Astrocyte (in vitro differentiated cells and primary cell): ENCODE results near the gene CYP1B1. TPM values are rescaled to one million over a fixed set of nuclear protein-coding genes. Genes with fewer than 3 reads are reported as not detected.

Experiments used
- DNase-seq: peaks from one replicate; pipeline ENCODE4 v3.0.0-alpha.2; 2010; ENCODE audit warnings: low read depth
- FAIRE-seq: peaks from 2 replicates; lab custom pipeline; 2011; peaks lifted over from hg19 to GRCh38; lab: Jason Lieb, UNC
- H2AFZ ChIP-seq: 2 replicates; pipeline ENCODE4 v1.6.0; 2012; ENCODE audit warnings: low read depth, low read length, inconsistent platforms
- H3K27ac ChIP-seq: 2 replicates; pipeline ENCODE4 v1.5.1; 2011; ENCODE audit warnings: low read depth, low read length, inconsistent platforms
- H3K27me3 ChIP-seq: 2 replicates; pipeline ENCODE4 v1.6.0; 2011; ENCODE audit warnings: low read length, inconsistent platforms; ENCODE audit not compliant: insufficient read depth
- H3K36me3 ChIP-seq: 2 replicates; pipeline ENCODE4 v1.5.1; 2011; ENCODE audit warnings: low read length, inconsistent platforms; ENCODE audit not compliant: insufficient read depth
- H3K4me1 ChIP-seq: 2 replicates; pipeline ENCODE4 v1.5.1; 2011; ENCODE audit warnings: low read length, inconsistent platforms; ENCODE audit not compliant: insufficient read depth
- H3K4me2 ChIP-seq: 2 replicates; pipeline ENCODE4 v1.6.0; 2012; ENCODE audit warnings: low read length, inconsistent platforms
- H3K4me3 ChIP-seq: 2 replicates; pipeline ENCODE4 v1.5.1; 2011; ENCODE audit warnings: low read depth, mild to moderate bottlenecking, low read length, inconsistent platforms; ENCODE audit not compliant: insufficient read depth
- H3K79me2 ChIP-seq: 2 replicates; pipeline ENCODE4 v1.6.0; 2012; ENCODE audit warnings: mild to moderate bottlenecking, low read length, inconsistent platforms; ENCODE audit not compliant: insufficient read depth
- H3K9ac ChIP-seq: 2 replicates; pipeline ENCODE4 v1.6.0; 2012; ENCODE audit warnings: mild to moderate bottlenecking, low read length, inconsistent platforms
- H3K9me3 ChIP-seq: 2 replicates; pipeline ENCODE4 v1.5.1; 2012; ENCODE audit warnings: low read depth, mild to moderate bottlenecking, low read length, inconsistent platforms; ENCODE audit not compliant: insufficient read depth
- H4K20me1 ChIP-seq: 2 replicates; pipeline ENCODE4 v1.6.0; 2012; ENCODE audit warnings: low read length, inconsistent platforms; ENCODE audit not compliant: insufficient read depth
- H3K27ac Mint-ChIP-seq: one replicate; pipeline ENCODE4 v1.8.0; 2021; ENCODE audit warnings: mild to moderate bottlenecking, mixed read lengths; ENCODE audit not compliant: unreplicated experiment
- H3K27me3 Mint-ChIP-seq: one replicate; pipeline ENCODE4 v1.8.0; 2021; ENCODE audit warnings: low read depth, mixed read lengths; ENCODE audit not compliant: unreplicated experiment
- H3K36me3 Mint-ChIP-seq: one replicate; pipeline ENCODE4 v1.8.0; 2021; ENCODE audit warnings: low read depth, mixed read lengths; ENCODE audit not compliant: unreplicated experiment
- H3K4me1 Mint-ChIP-seq: one replicate; pipeline ENCODE4 v1.8.0; 2021; ENCODE audit warnings: low read depth, mixed read lengths; ENCODE audit not compliant: unreplicated experiment
- H3K4me3 Mint-ChIP-seq: one replicate; pipeline ENCODE4 v1.8.0; 2021; ENCODE audit warnings: mild to moderate bottlenecking, moderate library complexity, mixed read lengths; ENCODE audit not compliant: unreplicated experiment
- H3K9me3 Mint-ChIP-seq: one replicate; pipeline ENCODE4 v1.8.0; 2021; ENCODE audit warnings: mild to moderate bottlenecking, mixed read lengths; ENCODE audit not compliant: unreplicated experiment
- CTCF ChIP-seq: IDR thresholded peaks from 2 replicates; pipeline ENCODE4 v1.5.1; 2011; ENCODE audit warnings: low read depth, mild to moderate bottlenecking, inconsistent platforms, low read length, moderate library complexity; ENCODE audit not compliant: insufficient read depth
- EZH2 ChIP-seq: IDR thresholded peaks from 2 replicates; pipeline ENCODE4 v1.6.1; 2012; ENCODE audit warnings: mild to moderate bottlenecking, low read length, inconsistent platforms; ENCODE audit not compliant: insufficient read depth
- total RNA-seq: library from RNA; stranded (reverse); gene quantifications from 2 replicates; pipeline ENCODE4 v1.2.1, GENCODE V29; 2021

The CYP1B1 gene
- total RNA-seq, 1 donor from 2014 or later, result 12.9 TPM

DNA sequence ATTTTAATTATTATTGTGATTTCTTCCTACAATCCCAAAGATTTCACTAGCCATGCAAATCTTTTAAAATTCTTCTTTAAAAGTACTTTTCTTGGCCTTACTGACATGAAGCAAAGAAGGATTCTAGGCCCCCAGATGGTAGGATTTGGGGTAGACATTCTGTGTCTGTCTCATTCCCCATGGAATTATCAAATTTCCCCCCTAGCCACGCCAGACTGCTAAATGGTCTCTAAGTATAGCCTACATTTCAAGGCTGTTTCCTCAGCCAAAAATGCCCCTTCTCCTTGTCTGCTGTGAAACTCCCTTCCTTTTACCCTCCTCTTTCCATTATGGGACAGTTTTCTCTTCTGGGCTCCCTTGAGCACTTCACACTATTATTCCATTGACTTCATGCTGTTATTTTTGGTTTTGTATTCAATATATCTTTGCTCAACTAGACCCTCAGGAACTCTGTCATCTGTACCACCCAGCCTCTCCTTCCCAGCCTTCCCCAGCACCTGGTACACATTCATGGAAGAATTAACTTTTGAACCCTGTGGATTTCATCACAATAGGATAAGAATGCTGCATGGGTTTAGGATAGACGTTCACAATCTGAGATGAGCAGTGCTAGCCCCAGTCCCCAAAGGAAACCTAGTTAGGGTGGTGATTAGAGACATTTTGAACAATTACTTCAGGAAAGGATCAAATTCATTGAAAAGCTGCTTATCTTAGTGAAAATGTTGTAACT, 21.5 kb upstream of the CYP1B1 start:
- Histone ChIP-seq H3K36me3 (no peaks in the 10 kb centered on the region), H2AFZ (no peak overlapping the region), H3K4me1 (peaks cover 30% of the 10 kb centered on the region), H3K79me2 (no peaks in the 10 kb centered on the region), H3K27ac (no peak overlapping the region), H3K27me3 (no peaks in the 10 kb centered on the region), H4K20me1 (no peaks in the 10 kb centered on the region), H3K9me3 (no peaks in the 10 kb centered on the region), H3K9ac (no peak overlapping the region), H3K4me2 (peak overlapping the region; percentile 60), H3K4me3 (no peak overlapping the region)
- Mint-ChIP-seq H3K27ac (peak overlapping the region; percentile 92), H3K9me3 (no peaks in the 10 kb centered on the region), H3K27me3 (peaks cover 2% of the 10 kb centered on the region), H3K4me3 (no peak overlapping the region), H3K4me1 (peaks cover 37% of the 10 kb centered on the region), H3K36me3 (peaks cover 3% of the 10 kb centered on the region)
- no peak for DNase-seq
- FAIRE-seq, result no peak
- TF ChIP-seq CTCF (no peak), EZH2 (no peak)

DNA sequence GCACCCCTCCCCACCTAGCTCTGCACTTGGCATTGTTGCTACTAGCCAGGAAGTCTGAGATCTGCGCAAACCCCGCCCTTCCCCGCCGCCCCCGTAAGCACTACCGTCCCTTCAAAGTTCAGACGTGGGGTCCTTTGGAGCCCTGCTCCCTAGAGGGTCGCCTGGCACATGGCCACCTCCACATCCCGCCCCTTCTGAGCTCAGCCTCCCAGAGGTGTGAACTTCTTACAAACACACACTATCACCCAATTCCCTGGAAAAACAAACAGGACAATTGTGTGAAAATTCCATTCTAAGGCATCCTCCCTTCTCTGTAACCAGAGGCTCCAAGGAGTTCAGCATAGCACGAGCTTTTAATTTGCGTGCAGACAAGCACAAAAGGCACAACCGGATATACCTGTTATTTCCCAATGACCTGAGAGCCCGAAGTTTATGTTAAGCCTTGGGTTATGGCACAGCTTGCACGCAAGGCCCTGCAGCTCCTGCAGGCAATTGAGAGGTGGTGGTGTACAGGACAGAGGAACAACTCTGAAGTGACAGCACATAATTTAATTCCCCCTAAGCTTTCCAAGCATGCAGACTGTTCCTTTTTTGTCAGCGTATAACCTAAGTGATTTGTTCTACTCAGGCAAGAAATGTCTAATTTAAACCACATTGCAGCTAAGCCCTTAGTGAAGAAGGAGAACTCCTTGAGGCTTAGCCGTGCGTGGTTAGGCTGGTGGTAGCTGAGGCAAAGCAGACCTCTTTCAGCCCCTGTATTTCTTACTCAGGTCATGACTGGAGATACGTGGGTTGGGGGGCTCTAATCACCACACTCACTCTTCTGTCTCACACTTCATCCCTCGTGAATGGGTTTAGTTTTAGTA, 20.3 kb upstream of the CYP1B1 start:
- Histone ChIP-seq H3K36me3 (no peaks in the 10 kb centered on the region), H3K27ac (no peak overlapping the region), H3K4me3 (no peak overlapping the region), H3K4me2 (peak overlapping the region; percentile 61), H3K9ac (peak overlapping the region; percentile 5), H3K9me3 (no peaks in the 10 kb centered on the region), H3K79me2 (no peaks in the 10 kb centered on the region), H2AFZ (no peak overlapping the region), H3K4me1 (peaks cover 37% of the 10 kb centered on the region), H3K27me3 (no peaks in the 10 kb centered on the region), H4K20me1 (no peaks in the 10 kb centered on the region)
- H3K4me1 Mint-ChIP-seq, result peaks cover 44% of the 10 kb centered on the region
- peaks cover 3% of the 10 kb centered on the region for H3K36me3 Mint-ChIP-seq
- peaks cover 2% of the 10 kb centered on the region for H3K27me3 Mint-ChIP-seq
- no peak overlapping the region for H3K4me3 Mint-ChIP-seq
- H3K9me3 Mint-ChIP-seq, result no peaks in the 10 kb centered on the region
- TF ChIP-seq CTCF (no peak), EZH2 (no peak)
- DNase-seq (no peak), FAIRE-seq (no peak)
- no peak overlapping the region for H3K27ac Mint-ChIP-seq
